CD4-positive, alpha-beta T cell treated with Interleukin-2 at 100 ng/mL for 4 hours (primary cell): ENCODE data around the gene JTB.

Experiments
- DNase-seq: peaks from one replicate; pipeline ENCODE4 v3.0.0-alpha.2; 2020; ENCODE audit warnings: low spot score

JTB gene

DNA sequence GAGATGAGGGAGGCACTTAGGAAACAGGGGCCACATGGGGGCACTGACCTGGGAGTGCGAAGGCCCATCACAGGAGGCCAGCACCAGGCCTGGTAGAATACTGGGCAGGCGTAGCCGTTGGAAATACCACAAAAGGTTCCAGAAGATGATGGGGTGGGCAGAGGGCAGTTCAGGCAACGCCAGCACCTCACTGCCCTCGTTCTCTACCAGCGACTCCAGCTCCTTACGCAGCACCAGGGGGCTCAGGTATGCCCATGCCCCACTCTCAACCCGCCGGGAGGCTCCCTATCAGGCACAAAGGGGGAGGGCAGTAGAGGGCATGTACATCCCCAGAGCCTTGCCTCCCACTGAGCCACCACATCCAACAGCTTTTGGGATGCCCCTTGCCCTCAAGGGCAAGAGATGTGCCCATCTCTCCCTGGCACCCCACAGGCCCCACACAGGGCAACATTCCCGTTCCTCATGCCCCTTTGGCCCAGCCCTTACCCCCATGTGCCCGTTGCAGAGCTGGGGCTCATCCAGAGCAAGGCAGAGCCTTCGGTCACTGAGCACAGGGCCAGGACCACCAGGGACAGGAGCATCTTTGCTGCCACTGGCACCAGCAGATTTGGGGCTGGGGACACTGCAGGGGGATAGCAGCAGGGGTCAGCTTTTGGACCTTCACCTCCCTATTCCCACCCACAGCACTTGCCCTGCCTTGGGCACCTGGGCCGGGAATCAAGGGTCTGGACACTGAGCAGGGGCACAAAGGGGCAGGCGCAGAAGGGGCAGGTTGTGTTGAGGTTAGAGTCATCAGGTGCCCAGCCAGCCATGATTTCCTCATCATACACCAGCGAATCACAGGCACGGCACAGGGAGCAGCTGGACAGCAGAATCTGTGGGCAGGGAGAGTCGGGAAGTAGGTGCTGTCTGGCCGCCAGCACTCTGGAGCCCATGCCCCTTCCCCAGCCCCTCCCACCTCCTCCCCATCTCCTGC lies 45.0 kb downstream of the JTB start:
- no peak for DNase-seq

DNA sequence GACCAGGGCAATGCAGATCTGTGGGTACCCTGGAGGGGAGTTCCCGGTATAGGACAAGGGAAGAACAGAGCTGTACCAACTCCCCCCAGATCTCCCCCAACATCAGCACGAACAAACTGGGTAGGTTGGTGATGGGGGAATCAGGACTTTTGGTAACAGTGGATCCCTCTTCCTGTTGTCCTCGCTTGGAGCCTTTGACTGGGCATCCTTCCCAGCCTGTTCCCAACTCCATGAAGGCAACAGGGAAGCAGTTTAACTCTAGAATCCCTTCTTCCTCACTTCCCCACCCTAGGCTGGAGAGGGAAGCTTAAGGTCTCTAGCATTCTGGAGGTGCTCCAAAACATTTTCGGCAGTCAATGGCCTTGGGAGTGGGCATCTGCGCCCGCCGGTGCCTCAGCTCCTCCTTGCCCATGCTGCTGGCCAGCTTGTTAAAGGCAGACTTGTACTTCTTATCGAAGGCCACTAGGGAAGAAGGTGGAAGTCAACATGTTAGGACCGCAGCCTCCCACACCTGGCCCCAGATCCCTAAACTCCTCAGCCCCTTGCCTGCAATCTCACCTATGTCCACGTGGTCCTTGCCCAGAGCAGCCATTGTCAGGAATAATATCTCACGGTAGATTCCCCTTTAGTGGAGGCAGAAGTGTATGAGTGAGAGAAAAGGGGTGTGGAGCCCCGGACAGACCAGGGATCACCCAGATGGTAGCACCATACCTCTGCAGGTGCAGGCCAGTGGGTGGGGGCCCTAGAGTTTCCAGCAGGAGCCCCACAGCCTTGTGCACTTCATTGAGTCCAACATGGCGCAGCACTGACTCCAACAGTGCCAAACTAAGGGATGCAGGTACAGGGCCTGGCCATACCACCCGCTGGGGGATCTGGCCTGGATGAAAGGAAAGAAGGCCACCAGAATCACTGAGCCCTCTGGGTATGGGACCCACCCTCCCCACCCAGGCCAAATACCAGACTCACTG lies 47.2 kb downstream of the JTB start:
- no peak for DNase-seq

DNA sequence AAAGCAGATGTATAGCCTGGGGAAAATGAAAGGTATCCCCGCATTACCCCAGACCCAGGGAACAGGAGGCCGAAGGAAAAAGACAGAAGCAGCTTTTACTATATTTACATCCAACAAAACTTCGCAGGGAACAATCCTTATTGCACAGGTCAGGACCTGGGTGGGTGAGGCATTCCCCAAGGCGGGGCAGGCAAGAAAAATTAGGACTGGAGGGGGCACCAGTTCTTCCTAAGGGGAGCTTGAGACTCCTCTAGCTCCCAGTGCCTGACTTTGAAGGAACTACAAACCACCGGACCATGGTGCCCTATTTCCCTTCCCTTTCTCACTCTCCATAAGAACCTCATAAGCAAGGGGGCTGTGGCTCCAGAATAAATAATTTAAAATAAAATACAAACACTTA lies 48.0 kb downstream of the JTB start:
- no peak for DNase-seq

DNA sequence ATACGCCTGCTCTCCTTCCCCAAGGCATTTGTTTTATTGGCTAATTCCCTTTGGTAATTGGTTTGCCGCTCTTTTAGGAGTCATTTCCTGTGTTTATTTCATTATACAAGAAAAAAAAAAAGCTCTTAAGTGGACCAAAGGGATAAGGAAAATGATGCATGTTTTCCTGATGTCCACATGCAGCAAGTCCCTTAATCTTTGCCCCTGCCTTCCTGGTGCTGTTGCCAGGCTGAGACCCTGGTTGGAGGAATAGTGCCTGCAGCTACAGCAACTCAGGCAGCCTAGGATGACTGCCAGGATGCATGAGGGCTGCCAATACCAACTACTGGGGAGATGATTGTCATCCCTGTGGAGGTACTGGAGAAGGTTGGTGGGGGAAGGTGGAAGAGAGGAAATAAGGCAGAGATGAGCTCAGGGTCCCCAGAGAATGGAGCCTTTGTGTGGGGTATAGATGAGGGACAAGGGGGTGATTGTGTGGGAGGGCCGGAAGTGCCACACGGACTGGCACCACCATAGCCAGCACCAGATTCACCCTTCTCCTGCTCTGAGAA lies 48.6 kb downstream of the JTB start:
- DNase-seq = no peak

DNA sequence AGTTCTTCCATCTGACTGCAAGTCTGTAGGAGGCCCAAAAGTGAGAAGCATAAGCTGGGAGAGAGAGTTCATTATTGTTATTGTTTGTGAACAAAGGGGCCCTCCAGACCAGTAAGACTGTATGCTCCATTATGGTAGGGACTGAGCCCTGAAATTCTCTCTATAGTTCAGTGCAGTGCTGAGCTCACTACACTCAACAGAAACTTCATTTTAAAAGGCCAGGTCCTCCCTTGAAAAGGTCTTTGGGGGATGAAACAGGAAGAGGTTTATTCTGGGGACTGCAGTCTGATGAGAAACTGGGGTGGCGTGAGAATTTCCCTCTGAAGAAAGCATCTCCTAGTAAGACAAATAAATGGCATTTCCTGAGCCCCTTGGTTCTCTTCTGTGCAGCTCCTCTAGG lies 49.2 kb downstream of the JTB start:
- no peak for DNase-seq

DNA sequence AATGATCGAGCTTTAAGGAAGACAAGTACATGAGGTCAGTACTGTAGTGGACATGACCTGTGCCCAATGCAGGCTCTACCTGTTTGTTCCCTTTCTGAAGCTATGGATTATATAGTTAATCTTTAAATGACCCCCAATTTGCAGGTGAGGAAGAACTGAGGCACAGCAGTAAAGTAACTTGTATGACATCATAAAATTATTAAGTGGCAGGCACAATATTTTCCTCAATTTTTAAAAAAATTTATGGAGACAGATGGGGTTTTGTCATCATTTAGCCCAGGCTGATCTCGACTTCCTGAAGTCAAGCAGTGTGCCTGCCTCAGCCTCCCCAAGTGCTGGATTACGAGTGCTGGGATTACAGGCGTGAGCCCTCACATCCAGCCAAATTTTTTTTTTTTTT lies 51.1 kb downstream of the JTB start:
- DNase-seq = no peak
